HFF-Myc (cell line): ENCODE data around the gene SLC2A6.

Experiments
- DNase-seq: peaks from one replicate; pipeline ENCODE4 v3.0.0-alpha.2; 2011; ENCODE audit warnings: low read depth; ENCODE audit errors: extremely low read depth
- H3K4me3 ChIP-seq: replicated peaks from 2 replicates; pipeline ENCODE4 v1.5.1; 2011; ENCODE audit warnings: low read depth, mild to moderate bottlenecking, control low read depth, low read length
- CTCF ChIP-seq: IDR thresholded peaks from 2 replicates; pipeline ENCODE4 v1.5.1; 2012; ENCODE audit warnings: mild to moderate bottlenecking, low read depth, low read length, control low read depth; ENCODE audit errors: missing control alignments

SLC2A6 gene

GRCh38 chr9:133427658-133428348 lies 51.1 kb downstream of the SLC2A6 start:
- no peak for DNase-seq
- H3K4me3 ChIP-seq, result no peak overlapping the region
- TF ChIP-seq CTCF, result no peak

GRCh38 chr9:133426011-133426410 lies 52.9 kb downstream of the SLC2A6 start:
- no peak for TF ChIP-seq CTCF
- no peak overlapping the region for H3K4me3 ChIP-seq
- DNase-seq, result no peak

GRCh38 chr9:133425049-133425632 lies 53.8 kb downstream of the SLC2A6 start:
- no peak overlapping the region for H3K4me3 ChIP-seq
- TF ChIP-seq CTCF, result no peak
- no peak for DNase-seq

- no peak for TF ChIP-seq CTCF
- no peak for DNase-seq
- H3K4me3 ChIP-seq, result no peak overlapping the region
Observed at GRCh38 chr9:133424187-133424586, 54.7 kb downstream of the SLC2A6 start.

- no peak for DNase-seq
- H3K4me3 ChIP-seq, result no peak overlapping the region
- no peak for TF ChIP-seq CTCF
Observed at GRCh38 chr9:133423216-133423615, 55.7 kb downstream of the SLC2A6 start.

- H3K4me3 ChIP-seq, result no peak within 1 kb of the TSS
- peak; percentile 33 for TF ChIP-seq CTCF
- no peak for DNase-seq
Observed at GRCh38 chr9:133421615-133422542, 57.0 kb downstream of the SLC2A6 start, which contains the start of gene ADAMTS13. Gene ADAMTS13, plus strand, starts transcription at chr9:133422367. Its CDS starts 77 bp downstream, at chr9:133422444.
